K562 (cell line): ENCODE results near the gene GJC2. TPM values are rescaled to one million over a fixed set of nuclear protein-coding genes. Genes with fewer than 3 reads are reported as not detected.
A peak's percentile ranks its signal among the peaks of the same experiment; 100 is the strongest.

Experiments
- ATAC-seq: fragments of 200-7000 bp; cut with Tn5 transposase; 3 replicates; pipeline ENCODE4 v1.9.1; 2020; ENCODE audit warnings: moderate library complexity
- BruUV-seq: library from RNA; stranded (reverse); fragments of 400-500 nt; replicated peaks from 2 replicates; lab custom pipeline; 2021; lab: Mats Ljungman, UMichigan
- CTCF ChIA-PET: fragments of 300-600 bp; formaldehyde crosslinking; extraction: SDS; loops from one replicate; lab custom pipeline; 2021; ENCODE audit warnings: low intra/inter-chr PET ratio; lab: Yijun Ruan, JAX
- POLR2A ChIA-PET: fragments of 300-600, 350-650 bp; sonication (Branson Sonifier 250); formaldehyde crosslinking; extraction: SDS; loops from one replicate; lab custom pipeline; 2021; ENCODE audit warnings: antibody characterized with exemption, inconsistent platforms; lab: Yijun Ruan, JAX
- DNase-seq, 4 experiments: peaks; one replicate each; pipeline versions ENCODE4 v3.0.0 to v3.0.0-alpha.2; 2011 to 2018; ENCODE audit warnings: low spot score in 3 of 4, mixed read lengths in 3 of 4; ENCODE audit errors: extremely low read depth in 1 of 4
- FAIRE-seq: peaks from 2 replicates; lab custom pipeline; 2011; peaks lifted over from hg19 to GRCh38; lab: Jason Lieb, UNC
- H2AFZ ChIP-seq: 2 replicates; pipeline ENCODE4 v1.6.0; 2011; ENCODE audit warnings: low read depth, low read length, control low read depth, inconsistent platforms
- H3K27ac ChIP-seq: fragments of 200-600 bp; 3 replicates; pipeline ENCODE4 v1.8.0; 2011; ENCODE audit warnings: low read depth, mild to moderate bottlenecking, control low read depth, inconsistent platforms, low read length, moderate library complexity, mixed read lengths; ENCODE audit errors: extremely low read depth
- H3K27me3 ChIP-seq, 2 experiments: fragments of 300-600 bp in 1 of 2; 2 replicates in 1 of 2; 3 replicates in 1 of 2; pipeline versions ENCODE4 v1.6.0 to v1.8.0; 2011; ENCODE audit warnings: inconsistent platforms in 2 of 2, low read length in 2 of 2, mild to moderate bottlenecking in 1 of 2, mixed read lengths in 1 of 2, moderate library complexity in 1 of 2; ENCODE audit not compliant: control insufficient read depth in 2 of 2, insufficient read depth in 2 of 2
- H3K36me3 ChIP-seq: fragments of 300-600 bp; 3 replicates; pipeline ENCODE4 v1.8.0; 2011; ENCODE audit warnings: mild to moderate bottlenecking, low read length, inconsistent platforms; ENCODE audit not compliant: control insufficient read depth, insufficient read depth
- H3K4me1 ChIP-seq, 2 experiments: fragments of 200-600 bp in 1 of 2; replicated peaks in 1 of 2; 2 replicates in 1 of 2; 3 replicates in 1 of 2; pipeline versions ENCODE4 v1.5.1 to v1.8.0; 2011; ENCODE audit warnings: inconsistent platforms in 2 of 2, low read length in 2 of 2, mild to moderate bottlenecking in 1 of 2, mixed read lengths in 1 of 2, moderate library complexity in 1 of 2; ENCODE audit not compliant: control insufficient read depth in 2 of 2, insufficient read depth in 2 of 2
- H3K4me2 ChIP-seq: 2 replicates; pipeline ENCODE4 v1.6.1; 2011; ENCODE audit warnings: low read length, control low read depth, inconsistent platforms, mixed read lengths; ENCODE audit not compliant: insufficient read depth
- H3K4me3 ChIP-seq: fragments of 200-600 bp; sonication (generic), shearing (Covaris generic); 2 replicates; pipeline ENCODE4 v1.5.1; 2016; ENCODE audit warnings: control low read depth, inconsistent platforms
- H3K79me2 ChIP-seq: fragments of 200-600 bp; 3 replicates; pipeline ENCODE4 v1.8.0; 2011; ENCODE audit warnings: low read length, inconsistent platforms; ENCODE audit not compliant: control insufficient read depth, insufficient read depth
- H3K9ac ChIP-seq, 2 experiments: 2 replicates each; pipeline versions ENCODE4 v1.6.0 to v1.6.1; 2011; ENCODE audit warnings: low read depth in 2 of 2, low read length in 2 of 2, control low read depth in 1 of 2, inconsistent platforms in 1 of 2, mild to moderate bottlenecking in 1 of 2, mixed read lengths in 1 of 2; ENCODE audit not compliant: insufficient read depth in 1 of 2
- H3K9me1 ChIP-seq: one replicate; pipeline ENCODE4 v1.6.0; 2011; ENCODE audit warnings: inconsistent platforms, mild to moderate bottlenecking, low read length, moderate library complexity; ENCODE audit not compliant: control insufficient read depth, insufficient read depth
- H3K9me3 ChIP-seq: replicated peaks from 2 replicates; pipeline ENCODE4 v1.5.1; 2011; ENCODE audit warnings: low read depth, low read length, inconsistent platforms; ENCODE audit not compliant: control insufficient read depth, insufficient read depth
- H4K20me1 ChIP-seq: replicated peaks from 2 replicates; pipeline ENCODE4 v1.6.1; 2011; ENCODE audit warnings: low read length, inconsistent platforms, mixed read lengths; ENCODE audit not compliant: control insufficient read depth, insufficient read depth
- ARID1B ChIP-seq: fragments of 450-650 bp; IDR thresholded peaks from 2 replicates; pipeline ENCODE4 v1.6.1; 2016; ENCODE audit warnings: antibody characterized with exemption, mild to moderate bottlenecking, inconsistent platforms
- CCAR2 ChIP-seq: fragments of 200-400 bp; formaldehyde crosslinking; IDR thresholded peaks from 2 replicates; pipeline ENCODE4 v1.6.1; 2017; ENCODE audit warnings: mild to moderate bottlenecking, low read depth, low read length
- CREB5 ChIP-seq: fragments of 250-450 bp; sonication (Bioruptor Pico); IDR thresholded peaks from 2 replicates; pipeline ENCODE4 v1.5.0; 2020; ENCODE audit warnings: mild to moderate bottlenecking
- E2F3 ChIP-seq: fragments of 250-450 bp; sonication (Bioruptor Pico); IDR thresholded peaks from 2 replicates; pipeline ENCODE4 v1.4.0; 2020; ENCODE audit warnings: mild to moderate bottlenecking
- GABPB1 ChIP-seq: sonication (generic); formaldehyde crosslinking; IDR thresholded peaks from 2 replicates; pipeline ENCODE4 v1.8.0; 2022; ENCODE audit warnings: mild to moderate bottlenecking, missing genetic modification reagents
- HNRNPL ChIP-seq: fragments of 200-400 bp; formaldehyde crosslinking; IDR thresholded peaks from 2 replicates; pipeline ENCODE4 v1.6.1; 2017; ENCODE audit warnings: low read depth, mild to moderate bottlenecking, low read length
- HNRNPLL ChIP-seq: fragments of 200-400 bp; formaldehyde crosslinking; IDR thresholded peaks from 2 replicates; pipeline ENCODE4 v1.6.1; 2017; ENCODE audit warnings: low read length, low read depth, mild to moderate bottlenecking; ENCODE audit not compliant: poor library complexity, severe bottlenecking
- JUNB ChIP-seq: fragments of 450-650 bp; formaldehyde crosslinking; conservative IDR thresholded peaks from 2 replicates; pipeline ENCODE4 v1.4.0; 2020; ENCODE audit warnings: mild to moderate bottlenecking
- MXI1 ChIP-seq: IDR thresholded peaks from 2 replicates; pipeline ENCODE4 v1.6.1; 2011; ENCODE audit warnings: low read depth, mild to moderate bottlenecking, improper control_type of control experiment, low read length
- MYNN ChIP-seq, 2 experiments: sonication (generic); formaldehyde crosslinking in 1 of 2; IDR thresholded peaks; 2 replicates each; pipeline versions ENCODE4 v1.5.0 to v1.6.1; 2016 to 2020; ENCODE audit warnings: antibody characterized with exemption in 1 of 2, missing genetic modification reagents in 1 of 2
- NFXL1 ChIP-seq: fragments of 450-650 bp; formaldehyde crosslinking; IDR thresholded peaks from 2 replicates; pipeline ENCODE4 v1.4.0; 2021; ENCODE audit warnings: mild to moderate bottlenecking
- PTBP1 ChIP-seq: fragments of 200-400 bp; formaldehyde crosslinking; IDR thresholded peaks from 2 replicates; pipeline ENCODE4 v1.6.1; 2017; ENCODE audit warnings: low read depth, low read length
- SIN3A ChIP-seq, 2 experiments: fragments of 150-350 bp in 1 of 2; IDR thresholded peaks; 2 replicates each; pipeline ENCODE4 v1.6.1; 2011 to 2016; ENCODE audit warnings: borderline replicate concordance in 2 of 2, low read depth in 2 of 2, low read length in 2 of 2, mild to moderate bottlenecking in 2 of 2, moderate library complexity in 2 of 2; ENCODE audit not compliant: control insufficient read depth in 1 of 2
- SPI1 ChIP-seq: IDR thresholded peaks from 2 replicates; pipeline ENCODE4 v1.6.1; 2011; ENCODE audit warnings: low read depth, low read length, control low read depth, borderline replicate concordance
- TAF7 ChIP-seq: fragments of 450-650 bp; IDR thresholded peaks from 2 replicates; pipeline ENCODE4 v1.6.1; 2016; ENCODE audit warnings: missing genetic modification characterization, missing compliant biosample characterization
- TSC22D4 ChIP-seq: fragments of 450-650 bp; IDR thresholded peaks from 2 replicates; pipeline ENCODE4 v1.6.1; 2016; ENCODE audit warnings: missing genetic modification characterization, missing biosample characterization, control low read depth
- ZNF124 ChIP-seq: sonication (generic); formaldehyde crosslinking; IDR thresholded peaks from 2 replicates; pipeline ENCODE4 v1.8.1; 2022; ENCODE audit warnings: missing genetic modification reagents
- ZNF644 ChIP-seq: fragments of 200-800 bp; sonication (Bioruptor generic); IDR thresholded peaks from 2 replicates; pipeline ENCODE4 v1.6.1; 2016; ENCODE audit warnings: low read depth, missing genetic modification characterization, missing compliant biosample characterization
- ZNF77 ChIP-seq: fragments of 250-450 bp; sonication (Bioruptor Pico); IDR thresholded peaks from 2 replicates; pipeline ENCODE4 v1.5.0; 2020
- WGBS: fragments of 100-300 bp; shearing (Covaris generic); methylation state at CpG from one replicate; pipeline ENCODE4 v1.1.6; 2016; ENCODE audit warnings: low coverage, mixed read lengths; ENCODE audit not compliant: insufficient coverage; ENCODE audit errors: missing lambda C conversion rate; 5-methylcytosine and 5-hydroxymethylcytosine counted together
- in situ Hi-C: fragments of 300-500 bp; cut with MboI; formaldehyde crosslinking; loops from 4 replicates; pipeline ENCODE4 v1.15.0; 2018; ENCODE audit warnings: inconsistent platforms, mixed read lengths
- intact Hi-C: fragments of 100-400 bp; cut with micrococcal nuclease; formaldehyde crosslinking; loops from 2 replicates; pipeline ENCODE4 v1.14.2; 2022
- polyA plus RNA-seq, 8 experiments: library from polyadenylated mRNA; depleted of rRNA in 4 of 8; stranded (reverse) in 5 of 8; unstranded in 3 of 8; fragments of >200 nt; fragmentation: Nextera tagmentation in 2 of 8; fragmentation: Illumina TruSeq in 1 of 8; extraction: Ambion mirVana in 2 of 8; extraction: Trizol in 1 of 8; gene quantifications; 2 replicates each; pipeline versions ENCODE4 v1.2.1 to v1.2.3, GENCODE V29; 2011 to 2014; ENCODE audit warnings: inconsistent platforms in 1 of 8, missing spikeins in 1 of 8
- total RNA-seq, 7 experiments: library from RNA; depleted of rRNA in 6 of 7; stranded (reverse); fragments of >200 nt in 6 of 7; fragmentation: Illumina TruSeq in 2 of 7; extraction: Trizol in 2 of 7; gene quantifications; 2 replicates each; pipeline versions ENCODE4 v1.2.1 to v1.2.3, GENCODE V29; 2011 to 2021; ENCODE audit warnings: low replicate concordance in 1 of 7
- TF ChIP-seq, protein P1 (sequence below): fragments of 250-450 bp; sonication (Bioruptor Pico); IDR thresholded peaks from 2 replicates; pipeline ENCODE4 v1.8.0; 2021; ENCODE audit warnings: borderline replicate concordance, mild to moderate bottlenecking, moderate library complexity; ENCODE audit not compliant: poor library complexity, severe bottlenecking

The GJC2 gene
- total and polyA plus RNA-seq, 9 of the 15 experiments (the other 6 are each of a cell fraction or from before 2014, with no cell fraction given): 0.03 to 0.62 (median 0.11) TPM; not detected in 2

DNA sequence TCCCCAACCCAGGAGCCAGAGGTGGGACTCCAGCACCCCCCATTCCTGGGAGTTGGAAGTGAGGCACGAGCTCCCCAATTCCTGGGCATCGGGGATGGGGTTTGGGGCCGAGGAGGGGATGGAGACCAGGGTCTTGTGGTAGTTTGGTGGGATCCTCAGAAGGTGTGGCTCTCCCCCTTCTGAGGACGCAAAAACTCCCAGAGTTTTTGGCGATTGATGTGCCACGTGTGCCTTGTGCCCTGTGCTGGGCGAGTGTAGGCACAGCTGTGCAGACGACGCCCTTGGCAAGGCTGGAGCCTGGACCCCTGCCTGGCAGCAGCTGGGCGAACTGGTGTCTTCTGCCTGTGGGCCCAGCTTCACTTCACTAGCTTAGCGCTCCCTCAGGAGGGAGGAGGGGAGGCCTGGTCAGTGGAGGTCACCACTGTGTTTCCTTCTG is 7.0 kb upstream of the GJC2 start:
- BruUV-seq: no TSS peak
- no peak for TF ChIP-seq CCAR2
- no peak for TF ChIP-seq ZNF644
- no peak for TF ChIP-seq SIN3A (IDR thresholded peaks at IDR 0.05; ENCODE audit: borderline replicate concordance in 2 of 2, control insufficient read depth in 1 of 2, low read depth in 2 of 2, low read length in 2 of 2)
- no peak for TF ChIP-seq E2F3 (CRISPR knock-in tag)
- TF ChIP-seq CREB5 (CRISPR knock-in tag): no peak
- no peak for TF ChIP-seq TSC22D4 (tag)
- TF ChIP-seq HNRNPL: no peak
- TF ChIP-seq SPI1: no peak
- TF ChIP-seq, protein P1, sequence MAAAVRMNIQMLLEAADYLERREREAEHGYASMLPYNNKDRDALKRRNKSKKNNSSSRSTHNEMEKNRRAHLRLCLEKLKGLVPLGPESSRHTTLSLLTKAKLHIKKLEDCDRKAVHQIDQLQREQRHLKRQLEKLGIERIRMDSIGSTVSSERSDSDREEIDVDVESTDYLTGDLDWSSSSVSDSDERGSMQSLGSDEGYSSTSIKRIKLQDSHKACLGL (CRISPR knock-in tag): no peak
- no peak for TF ChIP-seq NFXL1 (CRISPR knock-in tag)
- TF ChIP-seq HNRNPLL: no peak
- no peak for TF ChIP-seq MYNN (IDR thresholded peaks at IDR 0.05)
- no peak for TF ChIP-seq MYNN (CRISPR knock-in tag; IDR thresholded peaks at IDR 0.05)
- TF ChIP-seq ZNF124 (CRISPR knock-in tag): no peak
- no peak for TF ChIP-seq JUNB (CRISPR knock-in tag)
- TF ChIP-seq PTBP1: no peak
- no peak for TF ChIP-seq MXI1
- no peak for TF ChIP-seq TAF7 (tag)
- TF ChIP-seq GABPB1 (CRISPR knock-in tag): no peak
- no peak for TF ChIP-seq ZNF77 (CRISPR knock-in tag)
- no peak for TF ChIP-seq ARID1B
- H3K9me1 ChIP-seq: peaks cover 24% of the 10 kb centered on the region
- WGBS: 87% methylated on average over 6 of the region's 11 CpGs
- peaks cover 68% of the 10 kb centered on the region for H4K20me1 ChIP-seq
- H3K4me2 ChIP-seq: peak overlapping the region; percentile 92; the same call in 1 of the 2 replicates
- H3K27me3 ChIP-seq: no peaks in the 10 kb centered on the region
- DNase-seq (no peak), ATAC-seq (no peak), FAIRE-seq (no peak)
- CTCF ChIA-PET: no interaction called here
- H3K4me1 ChIP-seq: peaks cover 61 to 88% of the 10 kb centered on the region in 2 experiments
- H3K79me2 ChIP-seq: peaks cover 76% of the 10 kb centered on the region
- H2AFZ ChIP-seq: no peak overlapping the region
- peaks cover 43% of the 10 kb centered on the region; the same call in 2 of the 3 replicates for H3K36me3 ChIP-seq
- H3K9me3 ChIP-seq: no peaks in the 10 kb centered on the region
- H3K4me3 ChIP-seq: no peak overlapping the region
- in situ Hi-C loops (no loop called here), intact Hi-C loops (no loop called here)
- H3K27ac ChIP-seq: peak overlapping the region; percentile 8; the same call in 1 of the 3 replicates
- POLR2A ChIA-PET: interaction anchor here (0.7 to 6.0 kb wide), 10 partner anchors 8 to 34 kb away, joined by 3 to 47 read pairs (median 4); partner anchors contain the start of genes IBA57 and MRPL55
- H3K9ac ChIP-seq: peak overlapping the region; percentile 7 to 98; a peak in 3 of 4 replicates
